ENCODE measurements around the gene KRTAP4-12. TPM values are rescaled to one million over a fixed set of nuclear protein-coding genes. Genes with fewer than 3 reads are reported as not detected.

Gene KRTAP4-12
- total and polyA plus RNA-seq, 2 of the 13 experiments (the other 11 are each of a cell fraction or from before 2014, with no cell fraction given): not detected

DNA sequence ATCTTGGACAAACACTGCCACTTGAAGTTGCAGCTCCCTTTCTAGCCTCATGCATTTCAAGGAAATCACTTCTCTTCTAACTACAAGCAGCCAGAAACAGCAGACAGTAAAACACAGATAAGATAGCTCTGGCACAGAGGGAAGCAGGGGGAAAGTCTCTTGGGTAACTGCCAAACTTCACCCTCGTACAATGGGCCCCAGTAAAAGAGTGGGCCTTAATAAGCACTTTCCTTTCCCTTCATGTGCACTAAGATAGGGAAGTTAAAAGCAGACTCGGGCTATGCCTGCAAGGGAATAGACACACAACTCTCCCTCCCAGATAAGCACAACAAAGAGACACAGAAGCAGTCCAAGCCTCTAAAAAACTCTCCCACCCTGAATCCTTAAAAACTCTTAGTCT, 29.9 kb upstream of the KRTAP4-12 start:
- no peaks in the 10 kb centered on the region for H3K4me1 ChIP-seq (ENCODE audit: insufficient read depth, low read length)
- 6% methylated on average over 2 of the region's 2 CpGs for WGBS (ENCODE audit: low lambda C conversion rate)
- in situ Hi-C loops (cut with HindIII; ENCODE audit: extremely low pct_ligation_motif_present, low pct_unique_long_range_greater_than_20kb): no loop called here
- CTCF ChIA-PET (ENCODE audit: low intra/inter-chr PET ratio, low total read pairs): no interaction called here
- H2AFZ ChIP-seq (ENCODE audit: low read length): no peak overlapping the region
- H3K27ac ChIP-seq (ENCODE audit: extremely low read length, insufficient read depth, low read length): no peak overlapping the region
- H3K27me3 ChIP-seq (ENCODE audit: control insufficient read depth in 1 of 2, insufficient read depth in 2 of 2, low read length in 2 of 2): no peaks in the 10 kb centered on the region; a peak in 1 of 5 replicates
- H3K36me3 ChIP-seq (replicated peaks in 1 of 2; ENCODE audit: control insufficient read depth in 1 of 2, insufficient read depth in 2 of 2, low read length in 2 of 2): no peaks in the 10 kb centered on the region
- no peak for FAIRE-seq
- ATAC-seq: no peak
- no peak overlapping the region for H3K4me2 ChIP-seq (ENCODE audit: low read depth, low read length)
- intact Hi-C loops (cut with micrococcal nuclease; ENCODE audit: unreplicated experiment): no loop called here
- H3K4me3 ChIP-seq (replicated peaks in 1 of 3; ENCODE audit: insufficient read depth in 1 of 3, low read depth in 2 of 3, low read length in 3 of 3): no peak overlapping the region
- H3K79me2 ChIP-seq (ENCODE audit: insufficient read depth, low read length): no peaks in the 10 kb centered on the region
- no peak for DNase-seq (ENCODE audit: low spot score)
- BruUV-seq (replicated peaks): no TSS peak
- TF ChIP-seq, protein P1, sequence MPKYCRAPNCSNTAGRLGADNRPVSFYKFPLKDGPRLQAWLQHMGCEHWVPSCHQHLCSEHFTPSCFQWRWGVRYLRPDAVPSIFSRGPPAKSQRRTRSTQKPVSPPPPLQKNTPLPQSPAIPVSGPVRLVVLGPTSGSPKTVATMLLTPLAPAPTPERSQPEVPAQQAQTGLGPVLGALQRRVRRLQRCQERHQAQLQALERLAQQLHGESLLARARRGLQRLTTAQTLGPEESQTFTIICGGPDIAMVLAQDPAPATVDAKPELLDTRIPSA (CRISPR knock-in tag; IDR thresholded peaks at IDR 0.05; ENCODE audit: borderline replicate concordance): no peak
- TF ChIP-seq TARDBP (CRISPR knock-in tag; IDR thresholded peaks at IDR 0.05) (no peak), ZIK1 (CRISPR knock-in tag; IDR thresholded peaks at IDR 0.05; ENCODE audit: borderline replicate concordance, low read depth) (no peak), GRHL1 (CRISPR knock-in tag; conservative IDR thresholded peaks at IDR 0.05) (no peak), RERE (CRISPR knock-in tag; IDR thresholded peaks at IDR 0.05; ENCODE audit: low read depth) (no peak), ZNF850 (CRISPR knock-in tag; conservative IDR thresholded peaks at IDR 0.05) (no peak), ZNF253 (CRISPR knock-in tag; IDR thresholded peaks at IDR 0.05; ENCODE audit: borderline replicate concordance) (no peak), RBM39 (IDR thresholded peaks at IDR 0.05; ENCODE audit: low read depth, low read length, poor library complexity, severe bottlenecking) (no peak), ZMAT5 (CRISPR knock-in tag; IDR thresholded peaks at IDR 0.05; ENCODE audit: borderline replicate concordance, low read depth) (no peak), CEBPB (IDR thresholded peaks at IDR 0.05; ENCODE audit: borderline replicate concordance, low read depth, low read length) (no peak), PHF8 (CRISPR knock-in tag; IDR thresholded peaks at IDR 0.05) (no peak)
- POLR2A ChIA-PET: no interaction called here
- H3K9ac ChIP-seq (ENCODE audit: insufficient read depth, low read depth, low read length): no peak overlapping the region
- H4K20me1 ChIP-seq (ENCODE audit: insufficient read depth, low read length): no peaks in the 10 kb centered on the region
- H3K9me3 ChIP-seq (ENCODE audit: low read length): no peaks in the 10 kb centered on the region
